ENCODE data around the gene ACADM.
"Not testable (repeated sequence)": the region's sequence is repeated elsewhere in the genome, so short reads cannot be mapped to it uniquely, and the experiment has no call there.

GRCh38 chr1:75778694-75779093 lies 54.2 kb downstream of the ACADM start:
- TF ChIP-seq CTCF, POLR2A, POLR2AphosphoS5 (IDR thresholded peaks at IDR 0.05): not testable (repeated sequence)

All from breast epithelium (tissue), 3 donors.